ENCODE results near the gene VDAC1. TPM values are rescaled to one million over a fixed set of nuclear protein-coding genes. Genes with fewer than 3 reads are reported as not detected.

The VDAC1 gene
- total and polyA plus RNA-seq, 2 experiments from 2014 or later = 216 to 282 TPM

- no peak for DNase-seq (ENCODE audit: low spot score)
- Histone ChIP-seq H3K27me3 (no peaks in the 10 kb centered on the region), H3K27ac (no peak overlapping the region), H2AFZ (no peak overlapping the region), H4K20me1 (ENCODE audit: insufficient read depth, poor library complexity, severe bottlenecking) (peaks cover 17% of the 10 kb centered on the region), H3K4me3 (no peak overlapping the region), H3K9me2 (replicated peaks; ENCODE audit: insufficient read depth) (no peaks in the 10 kb centered on the region), H3K79me2 (peaks cover 84% of the 10 kb centered on the region), H3K4me2 (no peak overlapping the region), H3K36me3 (replicated peaks; ENCODE audit: insufficient read depth, low read depth) (no peaks in the 10 kb centered on the region), H3K9me3 (ENCODE audit: low read depth) (no peaks in the 10 kb centered on the region), H3K4me1 (ENCODE audit: insufficient read depth) (no peaks in the 10 kb centered on the region)
- WGBS (ENCODE audit: low lambda C conversion rate, missing lambda C conversion rate) = 98% methylated on average over 3 of the region's 3 CpGs
- TF ChIP-seq EZH2 (IDR thresholded peaks at IDR 0.05; ENCODE audit: borderline replicate concordance) = no peak
- TF ChIP-seq CTCF (IDR thresholded peaks at IDR 0.05; ENCODE audit: poor library complexity) = no peak
- no peak for TF ChIP-seq EZH2phosphoT487 (IDR thresholded peaks at IDR 0.05; ENCODE audit: low read depth, severe bottlenecking, unreplicated experiment)
Observed at GRCh38 chr5:133985540-133986180, 19.1 kb downstream of the VDAC1 start.

- H3K27me3 ChIP-seq = no peaks in the 10 kb centered on the region
- no peaks in the 10 kb centered on the region for H3K9me2 ChIP-seq (replicated peaks; ENCODE audit: insufficient read depth)
- no peaks in the 10 kb centered on the region for H3K9me3 ChIP-seq (ENCODE audit: low read depth)
- H4K20me1 ChIP-seq (ENCODE audit: insufficient read depth, poor library complexity, severe bottlenecking) = peaks cover 13% of the 10 kb centered on the region
- no peak overlapping the region for H3K4me3 ChIP-seq
- H3K4me2 ChIP-seq = no peak overlapping the region
- no peaks in the 10 kb centered on the region for H3K36me3 ChIP-seq (replicated peaks; ENCODE audit: insufficient read depth, low read depth)
- no peak overlapping the region for H2AFZ ChIP-seq
- DNase-seq (ENCODE audit: low spot score) = no peak
- TF ChIP-seq CTCF (IDR thresholded peaks at IDR 0.05; ENCODE audit: poor library complexity) (no peak), EZH2phosphoT487 (IDR thresholded peaks at IDR 0.05; ENCODE audit: low read depth, severe bottlenecking, unreplicated experiment) (no peak), EZH2 (IDR thresholded peaks at IDR 0.05; ENCODE audit: borderline replicate concordance) (no peak)
- H3K79me2 ChIP-seq = peaks cover 75% of the 10 kb centered on the region
- WGBS (ENCODE audit: low lambda C conversion rate, missing lambda C conversion rate) = 81% methylated on average over 5 of the region's 5 CpGs
- H3K4me1 ChIP-seq (ENCODE audit: insufficient read depth) = no peaks in the 10 kb centered on the region
- no peak overlapping the region for H3K27ac ChIP-seq
Observed at GRCh38 chr5:133983674-133984073, 21.1 kb downstream of the VDAC1 start.

GRCh38 chr5:133981714-133982113 is 23.1 kb downstream of the VDAC1 start:
- DNase-seq (ENCODE audit: low spot score) = no peak
- no peaks in the 10 kb centered on the region for H3K9me3 ChIP-seq (ENCODE audit: low read depth)
- H3K4me1 ChIP-seq (ENCODE audit: insufficient read depth) = no peaks in the 10 kb centered on the region
- peaks cover 64% of the 10 kb centered on the region for H3K79me2 ChIP-seq
- no peaks in the 10 kb centered on the region for H3K27me3 ChIP-seq
- no peak overlapping the region for H3K4me2 ChIP-seq
- no peak overlapping the region for H3K4me3 ChIP-seq
- no peak overlapping the region for H2AFZ ChIP-seq
- 90% methylated on average over 1 of the region's 1 CpG for WGBS (ENCODE audit: low lambda C conversion rate, missing lambda C conversion rate)
- H3K36me3 ChIP-seq (replicated peaks; ENCODE audit: insufficient read depth, low read depth) = no peaks in the 10 kb centered on the region
- no peaks in the 10 kb centered on the region for H3K9me2 ChIP-seq (replicated peaks; ENCODE audit: insufficient read depth)
- H4K20me1 ChIP-seq (ENCODE audit: insufficient read depth, poor library complexity, severe bottlenecking) = peaks cover 8% of the 10 kb centered on the region
- H3K27ac ChIP-seq = no peak overlapping the region
- TF ChIP-seq CTCF (IDR thresholded peaks at IDR 0.05; ENCODE audit: poor library complexity) = no peak
- no peak for TF ChIP-seq EZH2phosphoT487 (IDR thresholded peaks at IDR 0.05; ENCODE audit: low read depth, severe bottlenecking, unreplicated experiment)
- TF ChIP-seq EZH2 (IDR thresholded peaks at IDR 0.05; ENCODE audit: borderline replicate concordance) = no peak
